Stimulated activated CD8-positive, alpha-beta memory T cell treated with anti-CD3 and anti-CD28 coated beads, Interleukin-4, amount 100 ng/mL, for 4 hours (primary cell): ENCODE measurements around the gene NPR3.
"Not testable (repeated sequence)": the region's sequence is repeated elsewhere in the genome, so short reads cannot be mapped to it uniquely, and the experiment has no call there.

Experiments
- DNase-seq, 2 donors: peaks; one replicate each; pipeline ENCODE4 v3.0.0-alpha.2; 2020; ENCODE audit warnings: low read depth in 2 of 2, low spot score in 1 of 2

NPR3 gene

DNA sequence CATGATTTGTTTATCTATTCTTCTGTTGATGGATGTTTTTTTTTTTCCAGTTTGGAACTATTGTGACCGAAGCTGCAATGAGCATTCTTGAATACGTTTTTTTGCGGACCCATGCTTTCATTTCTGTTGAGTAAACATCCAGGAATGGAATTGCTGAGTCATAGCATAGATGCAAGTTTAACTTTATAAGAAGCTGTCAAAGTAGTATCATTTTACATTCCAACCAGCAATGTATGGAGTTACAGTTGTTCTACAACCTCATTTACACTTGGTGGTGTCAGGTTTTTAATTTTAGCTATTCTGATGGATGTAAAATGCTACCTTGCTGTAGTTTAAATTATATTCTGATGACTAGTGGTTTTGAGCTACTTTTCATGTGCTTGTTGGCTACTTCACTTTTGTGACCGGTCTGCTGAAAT, 49.0 kb downstream of the NPR3 start:
- DNase-seq: no peak

DNA sequence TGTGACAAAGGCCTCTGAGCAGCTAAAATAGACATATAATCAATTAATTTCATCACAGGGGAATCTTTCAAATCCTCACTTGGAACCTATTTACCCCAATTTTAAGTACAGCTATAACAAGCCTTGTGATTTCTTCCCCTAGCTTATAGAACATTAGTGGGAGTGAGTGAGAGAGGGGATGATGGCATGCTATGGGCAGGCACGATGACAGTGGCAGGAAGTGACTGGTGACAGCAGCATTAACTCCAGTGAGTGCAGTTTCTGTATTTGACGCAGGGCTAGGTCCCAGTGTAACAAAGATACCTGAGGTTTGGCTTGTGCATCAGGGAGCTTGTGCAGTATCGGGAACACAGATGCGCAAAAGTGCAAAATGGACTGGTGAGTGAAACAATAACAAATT, 54.1 kb downstream of the NPR3 start:
- DNase-seq: no peak

DNA sequence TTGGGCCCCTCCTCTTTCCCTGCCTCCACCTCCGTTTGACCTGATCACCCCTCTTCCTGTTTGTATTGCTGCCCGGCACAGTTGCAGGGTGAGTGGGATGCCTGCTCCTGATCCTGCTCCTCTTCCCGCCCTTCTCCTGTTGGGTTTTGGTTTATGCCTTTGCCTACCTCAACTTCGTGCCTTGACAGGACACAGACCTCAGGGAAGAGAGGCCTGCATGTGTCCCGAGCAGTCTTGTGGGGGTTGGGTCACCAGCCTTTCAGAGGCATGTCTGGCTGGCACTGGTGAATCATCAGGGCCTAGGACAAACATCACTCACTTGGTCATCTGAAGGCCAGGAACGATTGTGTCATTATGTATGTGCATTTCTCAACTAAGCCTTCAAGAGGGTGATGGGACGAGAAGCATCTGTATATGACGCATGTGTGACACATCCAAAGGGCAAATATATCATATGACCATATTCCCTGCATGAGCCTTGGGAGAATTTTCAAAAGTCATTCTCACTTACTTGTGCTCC, 56.9 kb downstream of the NPR3 start:
- DNase-seq: no peak

DNA sequence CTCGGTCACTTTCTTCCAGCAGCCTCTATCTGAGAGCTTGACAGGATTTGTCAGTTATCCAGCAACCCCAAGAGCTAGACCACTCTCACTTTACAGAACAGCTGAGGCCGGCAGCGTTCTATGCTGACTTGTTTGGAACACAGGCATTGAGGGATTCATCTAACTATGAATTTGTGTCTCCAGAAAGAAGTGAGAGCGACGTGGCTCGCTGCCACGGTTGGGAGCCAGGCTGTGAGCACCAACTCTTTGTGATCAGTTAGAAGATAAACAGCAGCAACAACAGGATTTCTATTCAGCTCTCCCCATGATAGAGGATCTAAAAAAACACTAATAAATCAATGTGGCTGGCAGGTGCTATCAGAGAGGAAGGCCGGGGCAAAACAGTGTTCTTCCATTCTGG, 58.6 kb downstream of the NPR3 start:
- no peak for DNase-seq

DNA sequence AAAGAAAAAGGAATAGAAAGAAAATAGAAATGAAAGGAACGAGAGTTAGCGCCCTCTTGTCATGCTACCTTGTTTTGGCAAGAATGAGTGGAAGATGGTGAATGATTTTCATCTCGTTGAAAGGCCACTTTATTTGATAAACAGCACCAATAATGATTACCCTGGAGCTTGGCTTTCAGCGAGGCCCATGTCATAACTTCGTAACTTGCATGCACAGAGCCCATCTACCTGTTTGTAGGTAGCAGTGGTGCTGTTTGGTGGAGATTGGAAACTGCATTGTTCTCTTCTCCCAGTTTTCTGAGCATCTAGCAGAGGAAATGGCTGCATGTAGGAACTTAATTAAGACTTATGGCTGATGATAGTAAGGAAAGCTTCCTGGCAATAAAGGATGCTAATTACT, 59.3 kb downstream of the NPR3 start:
- no peak for DNase-seq

DNA sequence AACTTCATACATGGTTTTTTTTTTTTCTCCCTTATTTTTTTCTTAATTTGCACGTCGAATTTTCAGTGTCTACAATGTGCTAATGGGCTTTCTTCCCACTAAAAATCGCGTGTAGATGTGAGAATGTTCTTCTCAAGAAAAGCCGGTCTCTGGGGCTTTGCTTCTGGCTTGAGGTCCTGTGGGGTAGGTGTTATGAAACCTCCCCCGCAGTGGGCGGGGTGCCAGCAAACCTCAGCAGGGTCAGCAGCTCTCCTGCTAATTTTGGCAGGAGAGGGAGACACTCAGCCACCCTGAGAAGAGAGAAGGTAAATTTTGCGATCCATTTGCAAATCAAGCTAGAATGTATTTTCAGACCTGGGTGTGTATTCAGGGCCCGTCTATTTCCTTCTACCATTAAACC, 59.9 kb downstream of the NPR3 start:
- DNase-seq: no peak

DNA sequence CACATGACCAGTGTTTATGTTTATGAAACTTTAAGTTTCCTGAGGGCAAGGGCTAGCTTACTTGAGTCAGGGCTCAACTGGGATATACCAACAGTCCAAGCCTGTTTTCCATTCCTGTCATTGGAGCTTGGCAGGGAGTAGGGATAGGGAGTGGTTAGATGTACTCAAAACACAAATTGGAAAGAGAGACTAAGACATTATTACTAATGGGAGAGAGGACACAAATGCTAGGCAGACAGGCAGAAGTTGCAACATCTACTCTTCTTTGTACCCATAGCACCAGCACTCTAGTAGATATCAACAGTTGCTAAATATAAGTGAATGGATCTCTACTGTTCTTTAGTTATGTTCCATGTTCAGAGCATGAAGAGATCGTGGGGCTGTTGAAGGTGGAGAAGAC, 62.8 kb downstream of the NPR3 start:
- DNase-seq: no peak

DNA sequence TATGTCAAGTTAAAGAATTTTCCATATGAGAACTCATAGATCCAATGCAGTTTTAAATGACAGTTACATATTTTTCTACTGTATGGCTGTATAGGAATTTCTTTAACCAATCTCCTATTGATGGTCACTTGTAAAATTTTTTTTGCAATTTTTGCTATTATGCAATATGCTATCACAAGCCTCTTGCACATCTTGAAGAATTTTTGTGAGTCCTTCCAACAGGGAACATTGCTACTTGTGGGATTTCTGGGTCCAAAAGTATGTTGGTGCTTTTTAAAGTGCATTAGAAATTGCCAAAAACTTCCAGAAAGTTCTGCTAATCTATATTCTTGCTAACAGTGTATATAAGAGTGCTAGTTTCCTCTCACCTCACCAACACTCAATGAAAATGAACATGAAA, 65.1 kb downstream of the NPR3 start:
- DNase-seq: no peak

DNA sequence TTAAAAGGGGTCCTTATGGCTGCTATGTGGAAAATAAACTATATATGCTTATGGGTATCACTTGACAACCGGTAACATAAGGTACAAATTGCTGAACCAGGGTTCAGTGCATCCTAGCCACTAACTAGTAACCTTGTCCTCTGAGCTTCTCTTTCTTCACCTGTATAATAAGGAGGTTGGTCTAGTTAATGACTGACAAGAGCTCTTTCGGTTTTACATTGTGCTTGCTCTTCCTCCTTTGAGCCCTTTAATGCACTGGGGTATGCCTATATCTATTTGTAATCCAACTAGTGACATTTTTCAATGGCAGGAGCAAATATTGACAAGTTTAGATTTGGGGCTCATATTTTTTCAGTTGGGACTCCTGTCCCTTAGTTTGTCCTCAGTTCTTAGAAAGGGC, 66.1 kb downstream of the NPR3 start:
- no peak for DNase-seq

DNA sequence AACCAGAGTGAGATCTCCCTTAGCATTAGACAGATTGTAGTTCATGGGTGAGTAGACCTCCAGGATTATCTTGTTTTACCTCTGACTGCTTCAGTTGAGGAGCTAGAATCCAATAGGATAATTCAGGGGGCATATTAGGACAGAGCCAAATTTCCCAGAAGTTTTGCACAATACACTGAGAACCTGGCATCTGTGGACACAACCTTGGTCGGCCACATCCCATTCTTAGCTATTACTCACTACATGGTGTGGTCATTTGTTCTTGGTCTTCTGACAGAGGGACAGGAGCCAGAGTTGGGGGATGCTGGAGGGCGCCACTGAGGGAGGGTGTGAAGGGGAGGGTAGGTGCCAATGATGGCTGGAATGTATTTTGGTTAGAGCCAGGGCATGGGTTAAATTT, 66.6 kb downstream of the NPR3 start:
- DNase-seq: no peak

DNA sequence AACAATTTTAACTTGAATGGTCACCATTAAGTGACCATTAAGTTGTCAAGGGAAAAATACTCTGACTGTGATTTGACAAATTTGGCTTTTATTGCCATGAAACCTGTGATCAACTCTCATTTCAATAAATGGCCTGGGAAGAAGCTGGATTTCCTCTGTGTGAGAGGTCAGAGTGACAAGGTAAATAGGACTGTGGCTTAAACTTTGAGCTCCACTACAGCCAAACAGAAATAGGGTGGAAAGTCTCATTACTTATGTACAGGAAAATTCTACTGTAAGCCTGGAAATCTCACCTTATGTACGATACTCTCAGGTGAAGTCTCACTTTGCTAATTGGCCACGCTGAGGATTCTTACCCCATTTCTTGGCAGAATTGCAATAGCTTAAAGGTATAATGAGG, 67.3 kb downstream of the NPR3 start:
- DNase-seq: no peak

DNA sequence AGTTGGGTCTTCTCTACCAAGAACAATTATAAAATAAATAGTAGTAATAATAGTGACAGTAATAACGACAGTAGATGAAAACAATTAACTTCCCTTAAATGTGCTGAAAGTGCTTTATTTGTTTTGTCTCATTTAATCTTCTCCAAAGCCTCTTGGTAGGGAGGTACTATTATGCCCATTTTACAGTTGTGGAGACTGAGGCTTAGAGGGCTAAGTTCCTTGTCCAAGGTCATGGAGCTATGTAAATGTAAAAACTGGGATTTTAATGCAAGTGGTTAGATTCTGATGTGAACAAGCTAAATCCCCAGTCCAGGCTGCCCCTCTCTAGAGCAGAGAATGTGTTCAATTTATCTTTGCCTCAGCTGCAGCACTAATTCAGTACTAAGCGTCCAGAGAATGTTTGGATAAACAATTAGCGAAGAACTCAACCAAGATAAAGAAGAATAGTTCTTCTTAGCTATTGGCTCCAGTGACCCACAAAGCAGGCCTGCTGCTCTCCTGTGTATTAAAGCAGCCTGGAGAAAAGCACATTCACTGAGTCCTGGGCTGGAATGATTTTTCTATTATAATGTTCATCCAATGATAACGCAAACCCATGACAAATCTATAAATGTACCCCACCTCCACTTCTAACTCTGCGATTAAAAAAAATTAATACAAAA, 68.8 kb downstream of the NPR3 start:
- no peak for DNase-seq

DNA sequence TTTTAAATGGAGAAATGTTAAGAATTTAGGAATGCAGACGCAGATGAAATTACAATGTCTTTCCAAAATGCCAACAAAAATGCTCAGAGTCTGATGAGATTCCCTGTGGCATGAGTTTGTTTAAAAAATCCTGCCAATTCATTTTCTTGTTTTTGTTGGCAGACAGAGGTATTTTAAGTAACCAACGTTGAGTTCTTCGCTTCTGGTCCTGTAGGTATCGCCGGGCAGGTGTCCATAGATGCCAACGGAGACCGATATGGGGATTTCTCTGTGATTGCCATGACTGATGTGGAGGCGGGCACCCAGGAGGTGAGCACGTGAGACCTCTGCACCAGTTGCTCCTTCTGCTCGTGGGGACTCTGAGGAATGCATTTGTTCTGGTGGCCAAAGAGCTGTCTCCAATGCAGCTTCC, 69.4 kb downstream of the NPR3 start:
- DNase-seq: no peak

DNA sequence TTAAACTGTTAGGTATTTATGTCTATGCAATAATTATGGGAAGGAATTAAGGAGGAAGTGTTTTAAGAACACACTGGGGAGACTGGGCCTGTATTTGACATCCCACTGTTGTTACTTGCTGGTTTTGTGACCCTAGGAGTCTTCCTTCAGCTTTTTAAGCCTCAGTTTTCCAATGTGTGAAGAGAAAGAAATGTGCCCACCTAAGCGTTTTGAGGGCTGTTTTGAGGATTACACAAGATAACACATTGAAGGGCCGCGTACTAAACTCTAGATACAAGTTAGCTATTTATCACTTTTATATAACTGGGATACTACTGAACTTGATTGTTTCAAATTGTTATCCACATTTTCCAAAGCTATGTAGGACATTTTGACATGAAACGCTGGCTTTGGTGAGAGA, 72.5 kb downstream of the NPR3 start:
- no peak for DNase-seq

DNA sequence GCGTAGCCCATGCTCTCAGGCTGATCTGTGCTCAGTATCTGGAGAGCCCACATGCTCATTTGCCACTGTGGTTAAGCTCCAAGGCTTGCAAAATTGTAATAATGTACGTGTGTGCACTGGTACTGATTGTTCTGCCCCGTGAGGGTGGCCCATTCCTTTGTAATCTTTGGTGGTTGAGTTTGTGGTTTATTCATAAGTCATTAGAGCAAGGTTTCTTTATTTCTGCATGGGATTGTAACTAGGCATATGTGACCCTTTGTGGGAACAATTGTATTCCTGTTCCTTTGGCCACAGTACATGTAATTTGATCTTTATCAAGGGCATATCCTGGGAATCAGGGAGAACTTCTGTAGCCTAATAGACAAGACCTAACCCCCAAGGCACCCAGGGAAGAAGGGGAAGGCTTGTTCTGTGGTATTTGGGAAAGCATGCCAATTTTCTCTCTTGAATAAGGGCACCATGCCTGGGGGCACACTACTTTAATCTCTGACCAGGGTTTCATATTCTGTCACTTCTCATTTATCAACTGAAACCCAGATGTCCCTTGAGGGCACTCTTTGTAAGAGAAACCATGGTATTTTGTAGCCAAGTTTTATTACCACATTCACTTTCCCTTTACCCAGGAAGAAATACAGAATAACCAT, 74.6 kb downstream of the NPR3 start:
- DNase-seq: no peak

DNA sequence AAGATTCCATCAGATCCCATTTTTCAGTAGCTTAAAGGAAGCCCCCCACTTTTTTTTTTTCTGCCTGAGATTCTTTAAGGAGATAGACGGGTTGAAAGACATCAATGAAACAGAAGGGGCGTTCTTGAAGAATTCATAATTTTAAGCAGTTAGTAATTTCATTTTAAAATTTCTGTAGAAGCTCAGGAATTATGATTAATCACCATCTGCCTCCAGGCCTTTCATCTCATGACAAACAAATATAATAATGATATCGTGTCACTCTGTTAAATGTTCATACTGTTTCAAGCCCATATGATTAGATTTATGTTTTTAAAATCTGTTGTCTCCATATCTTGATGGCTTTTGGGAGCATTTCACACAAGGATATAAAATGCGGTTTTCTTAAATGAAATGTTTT, 75.2 kb downstream of the NPR3 start:
- DNase-seq: no peak

DNA sequence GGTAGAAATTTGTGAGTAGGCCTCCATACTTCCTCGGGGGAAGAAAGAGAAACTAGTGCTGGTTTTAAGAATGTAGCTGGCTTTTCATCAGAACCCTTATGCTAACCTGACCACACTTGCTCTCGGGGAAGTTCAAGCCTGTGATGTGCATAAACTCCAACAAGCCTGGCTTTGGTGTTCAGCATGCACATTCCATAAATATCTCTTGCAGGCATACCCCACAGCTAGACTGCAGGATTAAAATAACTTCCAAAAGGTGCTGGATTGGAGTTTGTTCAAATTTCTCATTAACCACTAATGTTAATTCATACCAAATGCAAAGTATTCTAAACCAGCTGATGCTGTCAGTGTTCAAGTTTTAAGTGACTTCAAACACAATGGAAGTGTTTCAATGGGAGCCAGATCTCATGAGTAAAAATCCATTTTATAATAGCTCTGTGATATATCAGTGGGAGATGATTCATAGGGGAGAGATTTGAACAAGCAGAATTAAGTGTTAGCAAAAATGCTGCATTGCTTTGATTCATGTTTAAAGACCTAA, 79.4 kb downstream of the NPR3 start:
- no peak for DNase-seq

DNA sequence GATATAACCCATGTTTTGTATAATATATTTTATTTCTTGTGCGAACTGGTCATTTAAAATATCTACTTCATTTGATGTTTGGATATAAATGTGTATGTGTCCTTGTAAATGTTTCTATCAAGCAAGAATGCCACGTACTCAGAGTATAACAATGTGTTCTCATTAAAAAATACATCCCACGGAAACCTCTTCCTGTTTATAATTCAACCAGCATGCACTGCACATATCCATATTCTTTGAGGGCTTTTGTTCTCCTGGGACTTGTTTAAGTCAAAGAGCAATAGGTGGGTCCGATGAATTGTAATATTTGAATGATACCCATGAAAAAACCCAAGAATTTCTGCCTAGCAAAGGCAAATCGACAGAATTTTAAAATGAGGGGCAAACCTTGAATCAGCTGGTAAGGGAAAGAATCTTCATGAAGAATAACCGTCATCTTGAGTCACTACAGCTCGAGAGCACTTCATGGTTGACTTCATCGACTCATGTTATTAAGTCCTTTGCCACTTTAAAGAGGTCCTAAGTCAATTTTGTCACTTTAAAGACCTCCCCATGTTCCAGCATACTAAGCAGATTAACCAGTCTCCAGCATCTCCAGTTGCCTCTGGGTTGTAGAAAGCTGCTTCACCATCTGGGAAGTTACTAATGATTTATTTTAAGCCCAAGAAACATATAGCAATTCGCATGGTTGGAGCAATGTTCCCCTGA, 80.6 kb downstream of the NPR3 start:
- DNase-seq: no peak

DNA sequence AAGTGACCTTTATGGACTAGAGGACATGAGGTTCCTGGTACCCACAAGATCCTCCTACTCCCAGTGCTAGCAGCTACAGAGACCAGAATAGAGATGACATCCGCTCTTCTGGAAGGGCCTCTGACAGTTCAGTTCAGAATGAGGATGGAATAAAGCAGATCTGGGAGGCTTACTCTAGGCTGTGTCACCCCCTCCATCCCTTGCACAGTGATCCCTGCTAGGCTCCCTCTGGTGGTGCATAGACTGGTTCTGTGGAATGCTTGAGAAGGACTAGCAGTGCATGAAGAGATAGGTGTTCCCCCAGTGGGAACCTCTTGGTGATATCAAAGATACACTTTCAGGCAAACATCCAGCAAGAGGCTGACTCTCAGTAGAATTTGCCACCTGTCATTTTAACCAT, 83.0 kb downstream of the NPR3 start:
- no peak for DNase-seq

DNA sequence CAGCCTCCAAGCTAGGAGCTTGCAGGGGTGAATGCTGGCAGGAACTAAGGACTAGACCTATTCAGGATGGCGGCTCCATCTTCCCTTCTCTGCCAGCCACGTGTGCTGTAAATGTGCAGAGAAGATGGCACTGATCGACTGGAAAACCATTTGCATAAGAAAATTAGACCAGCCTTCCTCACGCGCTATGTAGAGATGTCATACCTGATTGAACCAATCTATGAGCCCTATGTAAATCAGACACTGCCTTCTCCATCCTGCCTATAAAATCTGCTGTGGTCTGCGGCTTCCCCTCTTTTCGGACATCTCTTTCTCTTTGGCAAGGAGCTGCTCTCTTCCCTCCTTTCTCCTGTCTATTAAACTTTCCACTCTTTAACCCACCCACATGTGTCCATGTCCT, 91.6 kb downstream of the NPR3 start:
- DNase-seq: no peak

DNA sequence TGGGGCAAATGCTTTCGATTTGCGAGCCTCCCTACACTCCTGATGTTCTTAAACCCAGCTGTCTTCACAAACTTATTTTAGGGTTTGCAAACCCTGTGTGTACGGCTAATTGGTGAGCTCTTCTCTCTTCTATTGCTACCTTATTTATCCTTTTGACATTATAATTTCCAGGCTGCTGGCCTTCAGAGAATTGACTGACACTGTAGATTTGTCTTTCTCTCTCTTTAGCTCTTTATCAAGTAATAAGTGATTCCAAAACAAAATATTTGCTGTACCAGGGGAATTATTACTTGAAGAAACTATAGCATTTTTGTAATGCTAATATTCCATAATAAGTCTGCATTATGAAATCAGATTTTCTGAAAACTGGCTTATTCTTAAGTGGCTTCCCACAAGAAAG, 92.5 kb downstream of the NPR3 start:
- DNase-seq: no peak

DNA sequence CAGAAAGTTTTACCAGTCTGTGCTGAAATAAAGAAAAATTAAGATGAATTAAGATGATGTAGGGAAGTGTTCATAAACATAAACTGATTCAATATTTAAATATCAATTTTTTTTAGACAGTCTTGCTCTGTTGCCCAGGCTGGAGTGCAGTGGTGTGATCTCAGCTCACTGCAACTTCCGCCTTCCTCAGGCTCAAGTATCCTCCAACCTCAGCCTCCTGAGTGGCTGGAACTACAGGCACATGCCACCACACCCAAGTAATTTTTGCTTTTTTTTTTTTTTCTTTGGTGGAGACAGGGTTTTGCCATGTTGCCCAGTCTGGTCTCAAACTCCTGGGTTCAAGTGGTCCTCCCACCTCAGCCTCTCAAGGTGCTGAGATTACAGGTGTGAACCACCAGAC, 94.3 kb downstream of the NPR3 start:
- not testable (repeated sequence) for DNase-seq
